Measurements from ENCODE around the gene TAGAP. TPM values are rescaled to one million over a fixed set of nuclear protein-coding genes. Genes with fewer than 3 reads are reported as not detected.

The TAGAP gene
- total RNA-seq, 1 experiment from 2014 or later = 0.22 TPM

- TF ChIP-seq ZBTB43 (CRISPR knock-in tag; IDR thresholded peaks at IDR 0.05) = no peak
- no peak for TF ChIP-seq ATF6 (CRISPR knock-in tag; IDR thresholded peaks at IDR 0.05)
- TF ChIP-seq CREM (CRISPR knock-in tag; IDR thresholded peaks at IDR 0.05) = no peak
Observed at GRCh38 chr6:159047891-159048685, 3.3 kb upstream of the TAGAP start (continued).

GRCh38 chr6:159045801-159046200 lies 1.0 kb upstream of the TAGAP start:
- ChIA-PET CTCF (no interaction called here), POLR2A (no interaction called here)
- H3K36me3 Mint-ChIP-seq = no peaks in the 10 kb centered on the region

More at GRCh38 chr6:159045801-159046200, 1.0 kb upstream of the TAGAP start:
- Mint-ChIP-seq H3K4me3 (no peak overlapping the region), H3K27me3 (ENCODE audit: low read depth) (no peaks in the 10 kb centered on the region; the same call in 1 of the 2 replicates), H3K4me1 (peaks cover 29% of the 10 kb centered on the region), H3K27ac (no peak overlapping the region), H3K9me3 (no peaks in the 10 kb centered on the region)
- TF ChIP-seq E2F5 (CRISPR knock-in tag; IDR thresholded peaks at IDR 0.05) (no peak), CTCF (IDR thresholded peaks at IDR 0.05) (0 out of 2 replicates have a peak, but pooled peaks have one; percentile 9), ZNF532 (CRISPR knock-in tag; IDR thresholded peaks at IDR 0.05; ENCODE audit: borderline replicate concordance) (no peak), SMAD3 (CRISPR knock-in tag; IDR thresholded peaks at IDR 0.05; ENCODE audit: borderline replicate concordance) (no peak), AR (CRISPR knock-in tag; IDR thresholded peaks at IDR 0.05) (no peak), PRRX2 (CRISPR knock-in tag; IDR thresholded peaks at IDR 0.05) (no peak)
- ATAC-seq (no peak), DNase-seq (ENCODE audit: low spot score) (no peak)

Measured in WTC11 (cell line).